HepG2 (cell line): Measurements from ENCODE around the gene KBTBD3. TPM values are rescaled to one million over a fixed set of nuclear protein-coding genes. Genes with fewer than 3 reads are reported as not detected.

Experiments
- ARNT ChIP-seq: fragments of 450-650 bp; IDR thresholded peaks from 2 replicates; pipeline ENCODE4 v1.6.1; 2017
- ETS1 ChIP-seq: sonication (generic); formaldehyde crosslinking; IDR thresholded peaks from 2 replicates; pipeline ENCODE4 v1.4.0; 2020; ENCODE audit warnings: missing genetic modification reagents
- EZH2 ChIP-seq: conservative IDR thresholded peaks from 2 replicates; pipeline ENCODE4 v1.6.1; 2012; ENCODE audit warnings: mild to moderate bottlenecking, low read depth, low read length, moderate library complexity
- FOXM1 ChIP-seq: sonication (generic); formaldehyde crosslinking; IDR thresholded peaks from 2 replicates; pipeline ENCODE4 v1.5.0; 2020; ENCODE audit warnings: missing genetic modification reagents
- HIC2 ChIP-seq: sonication (generic); formaldehyde crosslinking; IDR thresholded peaks from 2 replicates; pipeline ENCODE4 v1.9.0; 2022; ENCODE audit warnings: low read depth, missing genetic modification reagents
- KDM5B ChIP-seq: sonication (generic); formaldehyde crosslinking; IDR thresholded peaks from 2 replicates; pipeline ENCODE4 v1.4.0; 2020; ENCODE audit warnings: missing genetic modification reagents, mild to moderate bottlenecking, borderline replicate concordance
- MNT ChIP-seq: fragments of 450-650 bp; IDR thresholded peaks from 2 replicates; pipeline ENCODE4 v1.6.1; 2016
- NAIF1 ChIP-seq: sonication (generic); formaldehyde crosslinking; IDR thresholded peaks from 2 replicates; pipeline ENCODE4 v1.5.0; 2020; ENCODE audit warnings: mild to moderate bottlenecking, missing genetic modification reagents, borderline replicate concordance
- ONECUT2 ChIP-seq: sonication (generic); formaldehyde crosslinking; IDR thresholded peaks from 2 replicates; pipeline ENCODE4 v1.4.0; 2020; ENCODE audit warnings: missing genetic modification reagents
- RCOR2 ChIP-seq: IDR thresholded peaks from 2 replicates; pipeline ENCODE4 v1.6.1; 2016; ENCODE audit warnings: missing biosample characterization, missing genetic modification reagents
- SIX1 ChIP-seq: sonication (generic); formaldehyde crosslinking; IDR thresholded peaks from 2 replicates; pipeline ENCODE4 v1.4.0; 2020; ENCODE audit warnings: missing genetic modification reagents, borderline replicate concordance
- SRSF1 ChIP-seq: fragments of 200-400 bp; formaldehyde crosslinking; optimal IDR thresholded peaks from 2 replicates; pipeline ENCODE3; 2017; ENCODE audit warnings: mild to moderate bottlenecking, low read depth, low read length, moderate library complexity
- TMF1 ChIP-seq: sonication (generic); formaldehyde crosslinking; IDR thresholded peaks from 2 replicates; pipeline ENCODE4 v1.8.1; 2022; ENCODE audit warnings: low read depth, missing genetic modification reagents
- ZNF720 ChIP-seq: sonication (generic); formaldehyde crosslinking; IDR thresholded peaks from 2 replicates; pipeline ENCODE4 v1.4.0; 2020; ENCODE audit warnings: missing genetic modification reagents
- ZNF790 ChIP-seq: sonication (generic); formaldehyde crosslinking; IDR thresholded peaks from 2 replicates; pipeline ENCODE4 v1.8.0; 2022; ENCODE audit warnings: missing genetic modification reagents, mild to moderate bottlenecking, borderline replicate concordance
- polyA plus RNA-seq, 8 experiments: library from polyadenylated mRNA; depleted of rRNA in 3 of 8; stranded (reverse) in 7 of 8; unstranded in 1 of 8; fragments of >200 nt; fragmentation: Illumina TruSeq in 4 of 8; extraction: Trizol in 4 of 8; gene quantifications; 2 replicates each; pipeline versions ENCODE4 v1.2.1 to v1.2.3, GENCODE V29; 2011 to 2016; ENCODE audit warnings: low read depth in 4 of 8, missing spikeins in 1 of 8, mixed read lengths in 1 of 8; ENCODE audit not compliant: insufficient read depth in 1 of 8
- total RNA-seq, 5 experiments: library from RNA; depleted of rRNA; stranded (reverse); fragments of >200 nt; fragmentation: Illumina TruSeq; extraction: Trizol; gene quantifications; 2 replicates each; pipeline ENCODE4 v1.2.3, GENCODE V29; 2016; ENCODE audit warnings: low read depth in 1 of 5
- TF ChIP-seq, protein P1 (sequence below), 2 experiments: sonication (generic) in 1 of 2; formaldehyde crosslinking in 1 of 2; IDR thresholded peaks; 2 replicates each; pipeline versions ENCODE4 v1.4.0 to v1.6.1; 2018 to 2020; ENCODE audit warnings: missing genetic modification reagents in 2 of 2, borderline replicate concordance in 1 of 2, low read depth in 1 of 2, mild to moderate bottlenecking in 1 of 2, missing biosample characterization in 1 of 2
- TF ChIP-seq, protein P2 (sequence below): sonication (generic); formaldehyde crosslinking; IDR thresholded peaks from 2 replicates; pipeline ENCODE4 v1.4.0; 2020; ENCODE audit warnings: missing genetic modification reagents, borderline replicate concordance
- TF ChIP-seq, protein P3 (sequence below), 2 experiments: fragments of 450-650 bp in 1 of 2; sonication (generic) in 1 of 2; formaldehyde crosslinking; IDR thresholded peaks; 2 replicates each; pipeline versions ENCODE4 v1.5.0 to v1.8.0; 2020 to 2022; ENCODE audit warnings: mild to moderate bottlenecking in 1 of 2, missing genetic modification reagents in 1 of 2

The KBTBD3 gene
- total and polyA plus RNA-seq, 2 of the 13 experiments (the other 11 are each of a cell fraction or from before 2014, with no cell fraction given), result 1.8 to 7.4 TPM

- TF ChIP-seq ETS1 (CRISPR knock-in tag) (no peak), EZH2 (no peak), RCOR2 (no peak), KDM5B (CRISPR knock-in tag) (peak; percentile 72; the same call in 1 of the 2 replicates), ARNT (no peak), SIX1 (no peak), NAIF1 (no peak), SRSF1 (peak; percentile 54), ZNF720 (CRISPR knock-in tag) (no peak), ZNF790 (no peak), ONECUT2 (CRISPR knock-in tag) (no peak), HIC2 (CRISPR knock-in tag) (peak; percentile 36; the same call in 1 of the 2 replicates), MNT (no peak), FOXM1 (CRISPR knock-in tag) (no peak), TMF1 (no peak)
- TF ChIP-seq, protein P1, sequence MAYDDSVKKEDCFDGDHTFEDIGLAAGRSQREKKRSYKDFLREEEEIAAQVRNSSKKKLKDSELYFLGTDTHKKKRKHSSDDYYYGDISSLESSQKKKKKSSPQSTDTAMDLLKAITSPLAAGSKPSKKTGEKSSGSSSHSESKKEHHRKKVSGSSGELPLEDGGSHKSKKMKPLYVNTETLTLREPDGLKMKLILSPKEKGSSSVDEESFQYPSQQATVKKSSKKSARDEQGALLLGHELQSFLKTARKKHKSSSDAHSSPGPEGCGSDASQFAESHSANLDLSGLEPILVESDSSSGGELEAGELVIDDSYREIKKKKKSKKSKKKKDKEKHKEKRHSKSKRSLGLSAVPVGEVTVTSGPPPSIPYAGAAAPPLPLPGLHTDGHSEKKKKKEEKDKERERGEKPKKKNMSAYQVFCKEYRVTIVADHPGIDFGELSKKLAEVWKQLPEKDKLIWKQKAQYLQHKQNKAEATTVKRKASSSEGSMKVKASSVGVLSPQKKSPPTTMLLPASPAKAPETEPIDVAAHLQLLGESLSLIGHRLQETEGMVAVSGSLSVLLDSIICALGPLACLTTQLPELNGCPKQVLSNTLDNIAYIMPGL (CRISPR knock-in tag; IDR thresholded peaks at IDR 0.05; ENCODE audit: borderline replicate concordance in 1 of 2, low read depth in 1 of 2), result peak; percentile 33 to 57; a peak in 2 of 4 replicates
- TF ChIP-seq, protein P2, sequence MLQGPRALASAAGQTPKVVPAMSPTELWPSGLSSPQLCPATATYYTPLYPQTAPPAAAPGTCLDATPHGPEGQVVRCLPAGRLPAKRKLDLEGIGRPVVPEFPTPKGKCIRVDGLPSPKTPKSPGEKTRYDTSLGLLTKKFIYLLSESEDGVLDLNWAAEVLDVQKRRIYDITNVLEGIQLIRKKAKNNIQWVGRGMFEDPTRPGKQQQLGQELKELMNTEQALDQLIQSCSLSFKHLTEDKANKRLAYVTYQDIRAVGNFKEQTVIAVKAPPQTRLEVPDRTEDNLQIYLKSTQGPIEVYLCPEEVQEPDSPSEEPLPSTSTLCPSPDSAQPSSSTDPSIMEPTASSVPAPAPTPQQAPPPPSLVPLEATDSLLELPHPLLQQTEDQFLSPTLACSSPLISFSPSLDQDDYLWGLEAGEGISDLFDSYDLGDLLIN, result no peak
- TF ChIP-seq, protein P3, sequence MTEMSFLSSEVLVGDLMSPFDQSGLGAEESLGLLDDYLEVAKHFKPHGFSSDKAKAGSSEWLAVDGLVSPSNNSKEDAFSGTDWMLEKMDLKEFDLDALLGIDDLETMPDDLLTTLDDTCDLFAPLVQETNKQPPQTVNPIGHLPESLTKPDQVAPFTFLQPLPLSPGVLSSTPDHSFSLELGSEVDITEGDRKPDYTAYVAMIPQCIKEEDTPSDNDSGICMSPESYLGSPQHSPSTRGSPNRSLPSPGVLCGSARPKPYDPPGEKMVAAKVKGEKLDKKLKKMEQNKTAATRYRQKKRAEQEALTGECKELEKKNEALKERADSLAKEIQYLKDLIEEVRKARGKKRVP (CRISPR knock-in tag; IDR thresholded peaks at IDR 0.05), result 0 out of 4 replicates have a peak, but pooled peaks of 1 of the 2 experiments have one; percentile 38
Measured at GRCh38 chr11:106021967-106022794, 55.0 kb downstream of the KBTBD3 start, which contains the start of gene MSANTD4 (continued).
